ENCODE measurements around the gene MAP3K20.
"Not testable (repeated sequence)": the region's sequence is repeated elsewhere in the genome, so short reads cannot be mapped to it uniquely, and the experiment has no call there.

The MAP3K20 gene

GRCh38 chr2:173207124-173207523 lies 131.5 kb downstream of the MAP3K20 start:
- DNase-seq: not testable (repeated sequence)

GRCh38 chr2:173210270-173211196 lies 134.9 kb downstream of the MAP3K20 start:
- DNase-seq: no peak

GRCh38 chr2:173213181-173213580 lies 137.5 kb downstream of the MAP3K20 start:
- no peak for DNase-seq

GRCh38 chr2:173214213-173214612 lies 138.6 kb downstream of the MAP3K20 start:
- no peak for DNase-seq

GRCh38 chr2:173215316-173215715 lies 139.7 kb downstream of the MAP3K20 start:
- no peak for DNase-seq

GRCh38 chr2:173216051-173216450 lies 140.4 kb downstream of the MAP3K20 start:
- no peak for DNase-seq

- no peak for DNase-seq
Observed at GRCh38 chr2:173216668-173217067, 141.0 kb downstream of the MAP3K20 start.

GRCh38 chr2:173217116-173217840 lies 141.6 kb downstream of the MAP3K20 start:
- no peak for DNase-seq

GRCh38 chr2:173218326-173219056 lies 142.8 kb downstream of the MAP3K20 start:
- no peak for DNase-seq

- no peak for DNase-seq
Observed at GRCh38 chr2:173221132-173221695, 145.6 kb downstream of the MAP3K20 start.

- no peak for DNase-seq
Observed at GRCh38 chr2:173221937-173222594, 146.4 kb downstream of the MAP3K20 start.

- DNase-seq: no peak
Observed at GRCh38 chr2:173223871-173224270, 148.2 kb downstream of the MAP3K20 start.

GRCh38 chr2:173226899-173227698 lies 151.5 kb downstream of the MAP3K20 start:
- DNase-seq: no peak

- DNase-seq: no peak
Observed at GRCh38 chr2:173229086-173229485, 153.4 kb downstream of the MAP3K20 start.

- DNase-seq: no peak
Observed at GRCh38 chr2:173230181-173230580, 154.5 kb downstream of the MAP3K20 start.

- DNase-seq: no peak
Observed at GRCh38 chr2:173231042-173231441, 155.4 kb downstream of the MAP3K20 start.

GRCh38 chr2:173231465-173231864 lies 155.8 kb downstream of the MAP3K20 start:
- no peak for DNase-seq

GRCh38 chr2:173232956-173233744 lies 157.5 kb downstream of the MAP3K20 start:
- DNase-seq: no peak

GRCh38 chr2:173235947-173236803 lies 160.5 kb downstream of the MAP3K20 start:
- DNase-seq: no peak

GRCh38 chr2:173238385-173238784 lies 162.7 kb downstream of the MAP3K20 start:
- DNase-seq: no peak
